GM19099 (cell line): ENCODE measurements around the gene MAD1L1.

Experiments
- POLR2A ChIP-seq: IDR thresholded peaks from 3 replicates; pipeline ENCODE4 v1.6.1; 2011; ENCODE audit warnings: low read depth; ENCODE audit not compliant: insufficient read length; ENCODE audit errors: extremely low read depth

The MAD1L1 gene

DNA sequence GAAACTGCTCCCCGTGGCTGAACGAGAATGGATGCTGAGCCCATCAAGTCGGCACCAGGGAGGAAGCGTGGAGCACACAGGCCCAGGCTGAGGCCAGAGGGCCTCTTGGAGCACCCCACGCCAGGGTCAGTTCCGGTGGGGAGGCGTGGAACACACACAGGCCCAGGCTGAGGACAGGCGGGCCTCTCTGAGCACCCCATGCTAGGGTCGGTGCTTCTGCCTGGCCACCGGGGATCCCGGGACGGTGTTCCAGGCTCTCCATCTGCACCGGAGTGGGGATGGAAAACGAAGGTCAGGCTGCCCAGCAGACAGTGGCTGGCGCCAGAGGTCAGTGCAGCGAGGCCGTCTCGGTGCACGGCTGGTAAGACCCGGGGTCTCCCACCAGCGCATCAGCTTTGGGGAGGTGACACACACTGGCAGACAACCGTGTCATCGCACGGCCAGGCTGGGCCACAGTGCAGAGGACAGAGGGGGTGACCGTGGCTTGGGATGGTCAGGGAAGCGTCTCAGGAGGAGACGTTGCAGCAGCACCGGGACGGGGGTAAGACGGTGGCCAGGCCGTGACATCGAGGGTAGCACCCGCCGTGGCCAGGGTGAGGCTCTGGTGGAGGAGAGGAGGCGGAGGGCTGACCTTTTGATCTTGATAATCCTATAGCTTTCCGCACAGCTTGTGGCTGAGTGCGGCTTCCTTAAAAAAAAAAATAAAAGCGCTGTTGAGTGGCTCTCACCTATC lies 358.7 kb downstream of the MAD1L1 start:
- TF ChIP-seq POLR2A = no peak

DNA sequence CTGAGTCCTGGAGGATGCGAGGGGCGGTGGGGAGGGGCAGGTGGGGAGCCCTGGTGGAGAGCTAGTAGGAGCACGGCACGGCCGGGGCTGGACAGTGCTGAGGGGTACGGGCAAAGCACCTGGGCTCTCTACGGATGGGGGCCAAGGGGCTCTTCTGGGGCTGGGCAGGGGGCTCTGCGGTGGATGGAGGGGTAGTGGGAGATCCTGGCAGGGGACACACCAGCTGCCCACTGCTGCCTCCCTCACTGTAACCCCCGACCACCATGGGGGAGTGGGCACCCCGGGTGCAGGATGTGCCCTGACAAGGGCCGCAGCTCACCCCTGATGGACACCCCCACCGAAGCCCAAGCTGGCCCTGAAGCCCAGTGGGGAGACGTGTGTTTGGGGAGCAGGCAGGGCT lies 359.3 kb downstream of the MAD1L1 start:
- no peak for TF ChIP-seq POLR2A

DNA sequence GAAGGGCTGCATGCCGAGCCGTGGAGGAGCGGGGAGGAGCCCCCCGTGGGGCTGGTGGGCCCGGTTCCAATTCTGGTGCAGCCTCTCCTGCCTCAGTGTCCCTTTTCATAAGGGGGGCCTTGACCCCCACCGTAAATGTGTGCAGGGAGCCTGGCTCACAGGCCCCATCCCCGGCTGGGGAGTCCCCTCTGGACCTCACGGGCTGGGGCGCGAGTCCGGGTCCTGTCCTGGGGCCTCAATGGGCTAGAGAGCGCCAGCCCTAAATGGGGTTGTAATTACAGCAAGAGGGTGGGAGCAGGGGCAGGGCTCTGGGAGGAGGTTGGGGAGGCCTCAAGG lies 359.7 kb downstream of the MAD1L1 start:
- TF ChIP-seq POLR2A = no peak

- no peak for TF ChIP-seq POLR2A
These were observed 360.3 kb downstream of the MAD1L1 start for GRCh38 chr7:1872191-1873069.

DNA sequence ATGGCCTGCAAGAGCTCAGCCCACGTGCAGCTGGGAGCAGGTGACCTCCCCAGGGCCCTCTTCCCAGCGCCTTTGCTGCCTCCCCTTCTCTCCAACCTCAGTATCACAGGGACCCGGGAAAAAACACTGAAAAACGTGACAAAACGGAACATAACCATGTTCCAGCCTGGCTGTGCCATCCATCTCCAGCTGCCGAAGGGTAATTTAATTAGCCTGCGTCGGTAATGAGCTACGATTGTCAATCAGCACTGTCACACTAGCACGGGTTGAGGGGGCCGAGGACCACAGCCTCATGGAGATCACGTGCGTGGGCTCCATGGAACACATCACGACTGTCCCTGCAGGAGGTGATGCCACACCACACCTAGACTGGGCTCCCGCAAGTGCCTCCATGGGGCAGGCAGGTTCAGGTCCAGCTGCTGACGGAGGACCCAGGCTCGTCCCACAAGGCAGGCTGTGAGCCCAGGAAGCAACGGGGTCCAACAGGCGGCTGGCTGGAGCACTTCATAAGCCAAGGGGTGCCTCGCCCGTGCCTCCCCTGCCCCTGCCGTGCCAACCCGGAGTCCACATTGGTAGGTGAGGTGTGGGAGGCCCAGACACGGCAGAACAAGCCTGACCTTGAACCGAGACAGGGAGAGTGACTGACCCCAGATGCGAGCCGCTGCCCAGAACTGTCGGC lies 363.2 kb downstream of the MAD1L1 start:
- no peak for TF ChIP-seq POLR2A

GRCh38 chr7:1868516-1869165 lies 364.1 kb downstream of the MAD1L1 start:
- TF ChIP-seq POLR2A = no peak

GRCh38 chr7:1867370-1868260 lies 365.1 kb downstream of the MAD1L1 start:
- no peak for TF ChIP-seq POLR2A

- no peak for TF ChIP-seq POLR2A
These were observed 366.1 kb downstream of the MAD1L1 start for GRCh38 chr7:1866601-1867000.

GRCh38 chr7:1865571-1866255 lies 367.0 kb downstream of the MAD1L1 start:
- TF ChIP-seq POLR2A = no peak

GRCh38 chr7:1865000-1865555 lies 367.7 kb downstream of the MAD1L1 start:
- no peak for TF ChIP-seq POLR2A

GRCh38 chr7:1864161-1864940 lies 368.4 kb downstream of the MAD1L1 start:
- TF ChIP-seq POLR2A = no peak

GRCh38 chr7:1863091-1863900 lies 369.4 kb downstream of the MAD1L1 start:
- no peak for TF ChIP-seq POLR2A
